ENCODE results near the gene CDR2L.

CDR2L gene

DNA sequence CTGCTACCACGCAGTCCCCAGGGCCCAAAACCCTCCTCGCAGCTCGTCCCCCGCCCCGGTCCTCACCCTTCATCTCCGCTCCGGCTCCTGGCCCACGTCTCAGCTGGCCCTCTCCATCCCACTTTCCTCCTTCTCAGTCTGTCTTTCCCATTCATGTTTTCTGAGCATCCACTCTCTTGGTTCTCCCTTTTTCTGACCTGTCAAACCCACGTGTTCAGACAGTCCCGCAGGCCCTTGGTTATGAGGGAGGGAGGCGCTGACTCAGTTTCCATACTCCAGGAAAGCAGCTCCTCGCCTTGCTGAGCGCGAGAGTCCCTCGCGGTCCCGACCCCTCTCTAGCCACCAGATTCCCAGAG is 14.5 kb upstream of the CDR2L start:
- TF ChIP-seq ZNF384 (IDR thresholded peaks at IDR 0.05), result no peak
- TF ChIP-seq L3MBTL2 (conservative IDR thresholded peaks at IDR 0.05), result peak; percentile 56
- CTCF ChIA-PET, result interaction anchor here (1.1 to 4.9 kb wide), 4 partner anchors 9 to 15 kb away, joined by 5 to 40 read pairs (median 8); partner anchors contain the start of gene CDR2L
- POLR2A ChIA-PET, result interaction anchor here (0.7 to 4.9 kb wide), 12 partner anchors 10 to 298 kb away, joined by 3 to 60 read pairs (median 6); partner anchors contain the start of genes ARMC7, CDR2L, FDXR and MIF4GD
- no peak for DNase-seq (ENCODE audit: extremely low spot score)

DNA sequence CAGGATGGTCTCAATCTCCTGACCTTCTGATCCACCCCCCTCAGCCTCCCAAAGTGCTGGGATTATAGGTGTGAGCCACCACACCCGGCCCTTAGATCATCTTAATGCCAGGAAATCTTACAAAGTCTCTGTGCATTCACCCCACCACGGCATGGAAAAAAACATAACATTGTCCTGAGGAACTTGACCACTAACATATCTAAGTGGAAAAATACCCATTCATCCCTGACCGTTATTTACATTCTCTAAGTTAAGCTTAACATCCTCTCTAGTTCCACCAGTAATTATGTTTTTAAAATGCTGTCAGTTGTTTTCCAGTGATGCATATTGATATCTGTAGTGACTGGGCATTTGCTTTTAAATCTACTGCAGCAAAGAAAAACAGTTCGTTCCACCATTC is 11.5 kb upstream of the CDR2L start:
- TF ChIP-seq ZNF384 (IDR thresholded peaks at IDR 0.05) (no peak), BHLHE40 (IDR thresholded peaks at IDR 0.05; ENCODE audit: borderline replicate concordance) (no peak), NFRKB (IDR thresholded peaks at IDR 0.05) (no peak), LEF1 (IDR thresholded peaks at IDR 0.05; ENCODE audit: borderline replicate concordance) (no peak), HDGF (IDR thresholded peaks at IDR 0.05; ENCODE audit: borderline replicate concordance) (no peak), ARNT (IDR thresholded peaks at IDR 0.05) (no peak), FOXA1 (IDR thresholded peaks at IDR 0.05) (no peak), FOXK2 (IDR thresholded peaks at IDR 0.05) (no peak)
- TF ChIP-seq, protein P1, sequence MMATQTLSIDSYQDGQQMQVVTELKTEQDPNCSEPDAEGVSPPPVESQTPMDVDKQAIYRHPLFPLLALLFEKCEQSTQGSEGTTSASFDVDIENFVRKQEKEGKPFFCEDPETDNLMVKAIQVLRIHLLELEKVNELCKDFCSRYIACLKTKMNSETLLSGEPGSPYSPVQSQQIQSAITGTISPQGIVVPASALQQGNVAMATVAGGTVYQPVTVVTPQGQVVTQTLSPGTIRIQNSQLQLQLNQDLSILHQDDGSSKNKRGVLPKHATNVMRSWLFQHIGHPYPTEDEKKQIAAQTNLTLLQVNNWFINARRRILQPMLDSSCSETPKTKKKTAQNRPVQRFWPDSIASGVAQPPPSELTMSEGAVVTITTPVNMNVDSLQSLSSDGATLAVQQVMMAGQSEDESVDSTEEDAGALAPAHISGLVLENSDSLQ (IDR thresholded peaks at IDR 0.05), result no peak
- no peak for DNase-seq (ENCODE audit: extremely low spot score)
- ChIA-PET CTCF (interaction anchor here (1.1 kb wide), 1 partner anchor 14 kb away, joined by 4 read pairs; no protein-coding TSS in a partner anchor), POLR2A (interaction anchor here (2.1 kb wide), 1 partner anchor 37 kb away, joined by 6 read pairs; the partner anchor contains the start of gene MRPL58)

DNA sequence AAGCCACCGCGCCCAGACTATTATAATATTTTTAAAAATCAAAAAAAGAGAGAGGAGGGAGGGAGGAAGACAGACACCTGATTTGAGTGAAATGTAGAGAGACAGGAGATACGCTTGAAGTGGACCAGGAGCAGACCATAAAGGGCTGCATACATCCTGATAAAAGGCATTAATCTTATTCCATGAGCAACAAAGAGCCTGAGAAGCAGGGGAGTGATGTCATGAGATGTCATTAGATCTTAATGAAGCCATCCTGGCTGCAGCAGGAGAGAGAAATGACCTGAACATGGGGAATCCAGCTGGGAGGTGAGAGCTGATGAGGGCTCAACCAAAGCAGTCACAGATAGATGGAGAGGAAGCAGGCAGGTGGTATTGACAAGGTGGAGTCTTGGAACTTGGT is 9.6 kb upstream of the CDR2L start:
- no peak for DNase-seq (ENCODE audit: extremely low spot score)
- no peak for TF ChIP-seq FOXA1 (IDR thresholded peaks at IDR 0.05)
- no peak for TF ChIP-seq FOXK2 (IDR thresholded peaks at IDR 0.05)
- ChIA-PET POLR2A (interaction anchor here (1.0 to 1.3 kb wide), 2 partner anchors 10 to 35 kb away, joined by 3 to 5 read pairs; partner anchors contain the start of genes CDR2L and MRPL58), CTCF (no interaction called here)

DNA sequence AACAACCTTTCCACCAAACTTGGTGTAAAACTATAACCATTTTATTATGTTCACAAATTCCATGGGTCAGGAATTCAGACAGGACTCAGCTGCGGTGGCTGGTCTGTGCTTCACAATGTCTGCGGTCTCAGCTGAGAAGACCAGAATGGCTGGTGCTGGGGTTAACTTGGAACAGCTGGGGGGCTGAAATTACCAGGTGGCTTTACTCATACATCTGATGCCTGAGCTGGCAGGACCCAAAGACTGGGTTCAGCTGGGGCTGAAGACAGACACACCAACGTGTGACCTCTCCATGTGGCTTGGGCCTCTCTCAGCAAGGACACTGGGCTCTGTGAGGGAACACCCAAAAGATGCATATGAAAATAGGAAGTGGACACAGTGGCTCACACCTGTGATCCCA is 9.2 kb upstream of the CDR2L start:
- DNase-seq (ENCODE audit: extremely low spot score), result no peak
- ChIA-PET POLR2A (interaction anchor here (0.9 to 1.3 kb wide), 3 partner anchors 9 to 58 kb away, joined by 3 to 5 read pairs (median 4); partner anchors contain the start of genes CDR2L and MRPL58), CTCF (no interaction called here)
- TF ChIP-seq ARNT (IDR thresholded peaks at IDR 0.05), result no peak
- TF ChIP-seq FOXA1 (IDR thresholded peaks at IDR 0.05), result no peak
- no peak for TF ChIP-seq LEF1 (IDR thresholded peaks at IDR 0.05; ENCODE audit: borderline replicate concordance)
- no peak for TF ChIP-seq CTBP1 (IDR thresholded peaks at IDR 0.05; ENCODE audit: borderline replicate concordance)
- no peak for TF ChIP-seq HDGF (IDR thresholded peaks at IDR 0.05; ENCODE audit: borderline replicate concordance)
- TF ChIP-seq ELF4 (IDR thresholded peaks at IDR 0.05), result no peak
- TF ChIP-seq FOXK2 (IDR thresholded peaks at IDR 0.05), result no peak
- TF ChIP-seq BHLHE40 (IDR thresholded peaks at IDR 0.05; ENCODE audit: borderline replicate concordance), result no peak
- TF ChIP-seq NFRKB (IDR thresholded peaks at IDR 0.05), result no peak
- TF ChIP-seq L3MBTL2 (conservative IDR thresholded peaks at IDR 0.05), result no peak
- no peak for TF ChIP-seq TARDBP (IDR thresholded peaks at IDR 0.05)
- no peak for TF ChIP-seq SUZ12 (IDR thresholded peaks at IDR 0.05)
- no peak for TF ChIP-seq ZNF384 (IDR thresholded peaks at IDR 0.05)
- TF ChIP-seq, protein P1 (IDR thresholded peaks at IDR 0.05), result no peak
- no peak for TF ChIP-seq FOXM1 (IDR thresholded peaks at IDR 0.05; ENCODE audit: borderline replicate concordance)
- TF ChIP-seq SP1 (IDR thresholded peaks at IDR 0.05), result no peak

DNA sequence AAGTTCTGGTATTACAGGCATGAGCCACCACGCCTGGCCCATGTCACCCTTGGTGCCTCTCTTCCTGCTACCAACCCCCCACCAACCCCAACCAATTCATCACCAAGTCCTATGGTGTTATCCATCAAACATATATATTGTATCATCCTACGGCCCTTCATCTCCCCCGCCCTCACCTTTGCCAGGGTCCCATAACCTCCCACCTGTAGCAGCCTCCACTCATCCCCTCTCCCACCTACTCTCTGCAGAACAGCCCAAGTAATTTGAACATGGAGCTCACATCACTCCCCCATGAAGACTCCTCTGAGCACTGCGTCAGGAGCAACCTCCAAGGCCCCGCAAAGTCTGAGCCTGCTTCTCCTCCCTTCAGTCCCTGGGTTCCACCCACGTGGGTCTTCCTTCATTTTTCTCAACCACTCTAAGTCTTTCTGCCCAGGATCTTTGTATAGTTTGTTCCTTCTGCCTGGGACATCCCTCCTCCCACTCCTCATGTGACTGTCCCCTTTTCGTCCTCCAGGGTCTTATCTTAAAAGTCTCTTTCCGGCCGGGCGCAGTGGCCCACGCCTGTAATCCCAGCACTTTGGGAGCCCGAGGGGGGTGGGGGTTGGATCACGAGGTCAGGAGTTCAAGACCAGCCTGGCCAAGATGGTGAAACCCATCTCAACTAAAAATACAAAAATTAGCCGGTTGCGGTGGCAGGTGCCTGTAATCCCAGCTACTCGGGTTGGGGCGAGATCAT is 7.9 kb upstream of the CDR2L start:
- TF ChIP-seq ELF4 (IDR thresholded peaks at IDR 0.05) (no peak), NFRKB (IDR thresholded peaks at IDR 0.05) (no peak), TARDBP (IDR thresholded peaks at IDR 0.05) (no peak)
- TF ChIP-seq, protein P1 (IDR thresholded peaks at IDR 0.05), result no peak
- ChIA-PET CTCF (no interaction called here), POLR2A (interaction anchor here (1.3 to 1.6 kb wide), 2 partner anchors 9 to 32 kb away, joined by 4 to 6 read pairs; no protein-coding TSS in a partner anchor)
- no peak for DNase-seq (ENCODE audit: extremely low spot score)

DNA sequence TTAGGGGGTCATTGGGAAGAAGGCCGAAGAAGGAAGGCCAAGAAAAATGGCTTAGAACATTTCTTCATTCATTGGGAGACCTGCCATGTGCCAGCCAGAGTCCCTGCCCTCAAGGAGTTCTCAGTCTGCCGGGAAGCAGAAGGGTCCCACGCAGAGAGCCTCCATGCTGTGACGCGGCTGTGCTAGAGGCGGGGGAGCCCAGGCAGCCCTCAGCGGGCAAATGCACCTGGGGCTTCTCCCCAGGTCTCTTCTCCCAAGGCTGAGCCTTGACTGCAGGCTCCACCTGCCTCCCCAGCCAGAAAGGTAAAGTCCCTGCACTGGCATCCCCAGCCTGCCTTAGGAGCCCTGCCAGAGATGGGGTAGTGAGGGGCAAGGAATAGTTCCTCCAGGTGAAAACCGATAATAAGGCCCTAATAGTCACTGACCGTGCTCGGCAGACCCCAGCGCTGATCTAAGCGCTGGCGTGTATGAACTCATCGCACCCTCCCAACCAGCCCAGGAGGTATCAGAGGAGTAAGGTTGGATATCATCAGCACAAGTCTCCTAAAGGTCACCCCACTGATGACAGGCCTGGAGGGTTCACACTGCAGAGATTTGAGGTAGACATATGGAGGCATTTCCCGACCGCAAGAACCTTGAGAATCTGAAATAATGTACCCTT is 6.0 kb upstream of the CDR2L start:
- ChIA-PET POLR2A (no interaction called here), CTCF (no interaction called here)
- TF ChIP-seq TARDBP (IDR thresholded peaks at IDR 0.05) (no peak), NFRKB (IDR thresholded peaks at IDR 0.05) (no peak), ARNT (IDR thresholded peaks at IDR 0.05) (no peak), FOXA1 (IDR thresholded peaks at IDR 0.05) (no peak), ELF4 (IDR thresholded peaks at IDR 0.05) (no peak), LEF1 (IDR thresholded peaks at IDR 0.05; ENCODE audit: borderline replicate concordance) (no peak), L3MBTL2 (conservative IDR thresholded peaks at IDR 0.05) (no peak), FOXM1 (IDR thresholded peaks at IDR 0.05; ENCODE audit: borderline replicate concordance) (no peak), CTBP1 (IDR thresholded peaks at IDR 0.05; ENCODE audit: borderline replicate concordance) (no peak), ZNF384 (IDR thresholded peaks at IDR 0.05) (no peak), SUZ12 (IDR thresholded peaks at IDR 0.05) (no peak), SP1 (IDR thresholded peaks at IDR 0.05) (no peak), FOXK2 (IDR thresholded peaks at IDR 0.05) (no peak)
- TF ChIP-seq, protein P1 (IDR thresholded peaks at IDR 0.05), result no peak
- no peak for DNase-seq (ENCODE audit: extremely low spot score)
